ENCODE results near the gene GRB2. TPM values are rescaled to one million over a fixed set of nuclear protein-coding genes. Genes with fewer than 3 reads are reported as not detected.

GRB2 gene
- total RNA-seq, 4 donors from 2014 or later: 44.9 to 62.6 (median 58.7) TPM

- peaks cover 25% of the 10 kb centered on the region for H3K4me1 ChIP-seq
- no peak overlapping the region for H3K27ac ChIP-seq
- no peak overlapping the region for H3K4me3 ChIP-seq
- H3K27me3 ChIP-seq: no peaks in the 10 kb centered on the region
- H3K9me3 ChIP-seq: no peaks in the 10 kb centered on the region
- WGBS: 78% methylated on average over 3 of the region's 3 CpGs
- no peak for TF ChIP-seq POLR2A (IDR thresholded peaks at IDR 0.05)
- TF ChIP-seq EP300 (IDR thresholded peaks at IDR 0.05): no peak
- no peak for TF ChIP-seq POLR2AphosphoS5 (IDR thresholded peaks at IDR 0.05)
- no peak for TF ChIP-seq CTCF (IDR thresholded peaks at IDR 0.05)
- no peak for DNase-seq (ENCODE audit: low spot score in 2 of 2)
- H3K36me3 ChIP-seq: peaks cover 4% of the 10 kb centered on the region
Observed at GRCh38 chr17:75335315-75335714, 70.2 kb downstream of the GRB2 start.

- no peak for TF ChIP-seq POLR2AphosphoS5 (IDR thresholded peaks at IDR 0.05)
- no peak for TF ChIP-seq CTCF (IDR thresholded peaks at IDR 0.05)
- no peak for TF ChIP-seq POLR2A (IDR thresholded peaks at IDR 0.05)
- TF ChIP-seq EP300 (IDR thresholded peaks at IDR 0.05): no peak
- 95% methylated on average over 3 of the region's 3 CpGs for WGBS
- peaks cover 21% of the 10 kb centered on the region for H3K4me1 ChIP-seq
- no peak for DNase-seq (ENCODE audit: low spot score in 2 of 2)
- H3K4me3 ChIP-seq: no peak overlapping the region
- no peaks in the 10 kb centered on the region for H3K9me3 ChIP-seq
- no peak overlapping the region for H3K27ac ChIP-seq
- peaks cover 8% of the 10 kb centered on the region for H3K36me3 ChIP-seq
- no peaks in the 10 kb centered on the region for H3K27me3 ChIP-seq
Observed at GRCh38 chr17:75334723-75335122, 70.8 kb downstream of the GRB2 start.

GRCh38 chr17:75331671-75332070 lies 73.8 kb downstream of the GRB2 start:
- Histone ChIP-seq H3K4me3 (no peak overlapping the region), H3K27me3 (no peaks in the 10 kb centered on the region), H3K36me3 (peaks cover 12% of the 10 kb centered on the region), H3K27ac (no peak overlapping the region), H3K9me3 (no peaks in the 10 kb centered on the region), H3K4me1 (peaks cover 6% of the 10 kb centered on the region)
- no peak for DNase-seq (ENCODE audit: low spot score in 2 of 2)
- TF ChIP-seq EP300 (IDR thresholded peaks at IDR 0.05) (no peak), POLR2AphosphoS5 (IDR thresholded peaks at IDR 0.05) (no peak), CTCF (IDR thresholded peaks at IDR 0.05) (no peak), POLR2A (IDR thresholded peaks at IDR 0.05) (no peak)
- WGBS: 66% methylated on average over 6 of the region's 6 CpGs

GRCh38 chr17:75327757-75328156 lies 77.7 kb downstream of the GRB2 start:
- WGBS: 83% methylated on average over 2 of the region's 2 CpGs
- H3K9me3 ChIP-seq: no peaks in the 10 kb centered on the region

GRCh38 chr17:75326226-75326848 lies 79.1 kb downstream of the GRB2 start:
- 79% methylated on average over 5 of the region's 5 CpGs for WGBS
- no peak overlapping the region for H3K4me3 ChIP-seq
- TF ChIP-seq CTCF (IDR thresholded peaks at IDR 0.05) (no peak), POLR2A (IDR thresholded peaks at IDR 0.05) (no peak), POLR2AphosphoS5 (IDR thresholded peaks at IDR 0.05) (no peak), EP300 (IDR thresholded peaks at IDR 0.05) (no peak)
- peaks cover 24% of the 10 kb centered on the region for H3K36me3 ChIP-seq
- no peak for DNase-seq (ENCODE audit: low spot score in 2 of 2)
- H3K9me3 ChIP-seq: no peaks in the 10 kb centered on the region
- no peaks in the 10 kb centered on the region for H3K27me3 ChIP-seq
- no peak overlapping the region for H3K27ac ChIP-seq
- H3K4me1 ChIP-seq: peaks cover 11% of the 10 kb centered on the region

More at GRCh38 chr17:75327757-75328156, 77.7 kb downstream of the GRB2 start:
- Histone ChIP-seq H3K4me1 (peaks cover 11% of the 10 kb centered on the region), H3K27me3 (no peaks in the 10 kb centered on the region), H3K27ac (no peak overlapping the region), H3K4me3 (no peak overlapping the region), H3K36me3 (peaks cover 18% of the 10 kb centered on the region)
- no peak for DNase-seq (ENCODE audit: low spot score in 2 of 2)
- TF ChIP-seq POLR2AphosphoS5 (IDR thresholded peaks at IDR 0.05) (no peak), POLR2A (IDR thresholded peaks at IDR 0.05) (no peak), CTCF (IDR thresholded peaks at IDR 0.05) (no peak), EP300 (IDR thresholded peaks at IDR 0.05) (no peak)
